Upper lobe of left lung (tissue), 4 donors: ENCODE results near the gene CLUH.

ENCODE experiments used
- POLR2AphosphoS5 ChIP-seq, 2 donors: sonication (generic); formaldehyde crosslinking; IDR thresholded peaks; one replicate each; pipeline ENCODE4 v1.5.1; 2017; ENCODE audit warnings: antibody characterized with exemption in 2 of 2
- TF ChIP-seq, protein P1 (sequence below), 6 experiments: fragments of 450-650 bp in 4 of 6; fragments of 200-600 bp in 2 of 6; sonication (generic) in 2 of 6; IDR thresholded peaks; one replicate each; pipeline ENCODE4 v1.5.1; 2016 to 2019; ENCODE audit warnings: antibody characterized with exemption in 6 of 6

- no peak for TF ChIP-seq POLR2AphosphoS5 (IDR thresholded peaks at IDR 0.05)
- TF ChIP-seq, protein P1, sequence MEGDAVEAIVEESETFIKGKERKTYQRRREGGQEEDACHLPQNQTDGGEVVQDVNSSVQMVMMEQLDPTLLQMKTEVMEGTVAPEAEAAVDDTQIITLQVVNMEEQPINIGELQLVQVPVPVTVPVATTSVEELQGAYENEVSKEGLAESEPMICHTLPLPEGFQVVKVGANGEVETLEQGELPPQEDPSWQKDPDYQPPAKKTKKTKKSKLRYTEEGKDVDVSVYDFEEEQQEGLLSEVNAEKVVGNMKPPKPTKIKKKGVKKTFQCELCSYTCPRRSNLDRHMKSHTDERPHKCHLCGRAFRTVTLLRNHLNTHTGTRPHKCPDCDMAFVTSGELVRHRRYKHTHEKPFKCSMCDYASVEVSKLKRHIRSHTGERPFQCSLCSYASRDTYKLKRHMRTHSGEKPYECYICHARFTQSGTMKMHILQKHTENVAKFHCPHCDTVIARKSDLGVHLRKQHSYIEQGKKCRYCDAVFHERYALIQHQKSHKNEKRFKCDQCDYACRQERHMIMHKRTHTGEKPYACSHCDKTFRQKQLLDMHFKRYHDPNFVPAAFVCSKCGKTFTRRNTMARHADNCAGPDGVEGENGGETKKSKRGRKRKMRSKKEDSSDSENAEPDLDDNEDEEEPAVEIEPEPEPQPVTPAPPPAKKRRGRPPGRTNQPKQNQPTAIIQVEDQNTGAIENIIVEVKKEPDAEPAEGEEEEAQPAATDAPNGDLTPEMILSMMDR (IDR thresholded peaks at IDR 0.05): no peak
Observed at GRCh38 chr17:2719861-2720260, 8.3 kb upstream of the CLUH start.
